Measurements from ENCODE around the gene SCIN. TPM values are rescaled to one million over a fixed set of nuclear protein-coding genes. Genes with fewer than 3 reads are reported as not detected.

SCIN gene
- total and polyA plus RNA-seq, 2 of the 8 experiments (the other 6 are each of a cell fraction or from before 2014, with no cell fraction given), result 0.47 to 1.9 TPM

GRCh38 chr7:12647364-12648219 lies 77.1 kb downstream of the SCIN start:
- ChIA-PET CTCF (ENCODE audit: partially characterized antibody) (interaction anchor here (0.6 to 4.1 kb wide), 7 partner anchors 8 to 611 kb away, joined by 3 to 19 read pairs (median 3); no protein-coding TSS in a partner anchor), POLR2A (ENCODE audit: partially characterized antibody) (no interaction called here)
- WGBS, 2 experiments (ENCODE audit: extremely low coverage in 1 of 2, insufficient coverage in 1 of 2, insufficient read length in 1 of 2, insufficient replicate concordance in 2 of 2, low coverage in 1 of 2, low lambda C conversion rate in 2 of 2, missing lambda C conversion rate in 1 of 2), result 81% methylated on average over 6 of the region's 6 CpGs; no CpG with 5 or more reads in 1 of the 2 experiments
- Histone ChIP-seq H3K56ac (replicated peaks; ENCODE audit: insufficient read length, low read depth, low read length) (no peak overlapping the region), H3K27me3 (replicated peaks in 1 of 4; ENCODE audit: control insufficient read depth in 3 of 4, extremely low read depth in 1 of 4, insufficient read depth in 3 of 4, low read length in 3 of 4) (no peaks in the 10 kb centered on the region), H3K9me3 (ENCODE audit: insufficient read depth in 2 of 2, low read depth in 1 of 2, low read length in 1 of 2) (no peaks in the 10 kb centered on the region), H4K5ac (ENCODE audit: insufficient read length, low read depth, low read length) (no peak overlapping the region), H3K18ac (ENCODE audit: extremely low read depth, low read length) (no peak overlapping the region), H3K23me2 (ENCODE audit: low read depth, low read length) (no peaks in the 10 kb centered on the region), H3K14ac (ENCODE audit: insufficient read length) (no peak overlapping the region), H3K23ac (ENCODE audit: insufficient read length) (no peak overlapping the region), H3K4me2 (ENCODE audit: insufficient read depth in 1 of 2, low read depth in 2 of 2, low read length in 2 of 2) (no peak overlapping the region), H3K79me1 (ENCODE audit: low read depth, low read length) (no peaks in the 10 kb centered on the region), H2BK20ac (ENCODE audit: low read length) (no peak overlapping the region), H3K9ac (replicated peaks in 1 of 4; ENCODE audit: extremely low read depth in 1 of 4, low read depth in 3 of 4, low read length in 3 of 4) (no peak overlapping the region; a peak in 1 of 7 replicates), H3K36me3 (ENCODE audit: control insufficient read depth in 2 of 4, insufficient read depth in 4 of 4, low read length in 3 of 4) (no peaks in the 10 kb centered on the region), H2BK15ac (ENCODE audit: low read length) (0 out of 2 replicates have a peak overlapping the region, but pooled peaks have one; percentile 32), H4K8ac (ENCODE audit: extremely low read depth, insufficient read depth, low read length) (no peak overlapping the region), H3K79me2 (ENCODE audit: control insufficient read depth in 1 of 2, insufficient read depth in 2 of 2, low read length in 2 of 2) (no peaks in the 10 kb centered on the region), H4K20me1 (replicated peaks in 1 of 2; ENCODE audit: control insufficient read depth in 1 of 2, insufficient read depth in 2 of 2, low read length in 2 of 2) (no peaks in the 10 kb centered on the region), H3K27ac (ENCODE audit: low read depth, low read length) (no peak overlapping the region), H2BK12ac (ENCODE audit: low read depth, low read length) (no peak overlapping the region), H2BK120ac (replicated peaks; ENCODE audit: low read depth, low read length) (no peak overlapping the region), H3K4me3 (ENCODE audit: extremely low read depth in 1 of 4, insufficient read depth in 2 of 4, low read depth in 3 of 4, low read length in 4 of 4) (no peak overlapping the region), H2AFZ (ENCODE audit: low read length) (no peak overlapping the region), H2AK5ac (ENCODE audit: low read depth, low read length) (no peak overlapping the region), H2BK5ac (ENCODE audit: low read depth, low read length) (no peak overlapping the region; the same call in 1 of the 2 replicates), H4K91ac (replicated peaks; ENCODE audit: insufficient read length, low read length) (no peak overlapping the region), H3K4me1 (replicated peaks in 1 of 4; ENCODE audit: control insufficient read depth in 3 of 4, insufficient read depth in 4 of 4, low read length in 3 of 4) (peaks cover 0 to 8% (median 1%) of the 10 kb centered on the region in 4 experiments; a peak in 4 of 7 replicates), H3K4ac (replicated peaks; ENCODE audit: insufficient read length, low read depth, low read length) (no peak overlapping the region)
- FAIRE-seq, result peak; percentile 36
- no peak for DNase-seq (ENCODE audit: low read depth in 1 of 2, low spot score in 2 of 2)
- no peak for TF ChIP-seq KDM4A (IDR thresholded peaks at IDR 0.05; ENCODE audit: low read depth, low read length, severe bottlenecking)
- peak; percentile 64; the same call in 1 of the 2 replicates for TF ChIP-seq KDM1A (IDR thresholded peaks at IDR 0.05; ENCODE audit: borderline replicate concordance, low read length)
- TF ChIP-seq CREB1 (IDR thresholded peaks at IDR 0.05), result no peak
- TF ChIP-seq HDAC6 (IDR thresholded peaks at IDR 0.05; ENCODE audit: low read depth, low read length), result no peak
- 0 out of 2 replicates have a peak, but pooled peaks have one; percentile 22 for TF ChIP-seq BACH1 (IDR thresholded peaks at IDR 0.05; ENCODE audit: low read length)
- no peak for TF ChIP-seq YY1 (IDR thresholded peaks at IDR 0.05; ENCODE audit: low read depth, low read length)
- TF ChIP-seq SP4 (IDR thresholded peaks at IDR 0.05; ENCODE audit: low read length), result no peak
- TF ChIP-seq, protein P1, sequence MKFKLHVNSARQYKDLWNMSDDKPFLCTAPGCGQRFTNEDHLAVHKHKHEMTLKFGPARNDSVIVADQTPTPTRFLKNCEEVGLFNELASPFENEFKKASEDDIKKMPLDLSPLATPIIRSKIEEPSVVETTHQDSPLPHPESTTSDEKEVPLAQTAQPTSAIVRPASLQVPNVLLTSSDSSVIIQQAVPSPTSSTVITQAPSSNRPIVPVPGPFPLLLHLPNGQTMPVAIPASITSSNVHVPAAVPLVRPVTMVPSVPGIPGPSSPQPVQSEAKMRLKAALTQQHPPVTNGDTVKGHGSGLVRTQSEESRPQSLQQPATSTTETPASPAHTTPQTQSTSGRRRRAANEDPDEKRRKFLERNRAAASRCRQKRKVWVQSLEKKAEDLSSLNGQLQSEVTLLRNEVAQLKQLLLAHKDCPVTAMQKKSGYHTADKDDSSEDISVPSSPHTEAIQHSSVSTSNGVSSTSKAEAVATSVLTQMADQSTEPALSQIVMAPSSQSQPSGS (IDR thresholded peaks at IDR 0.05; ENCODE audit: low read length), result no peak
- TF ChIP-seq CHD2 (IDR thresholded peaks at IDR 0.05; ENCODE audit: low read length), result no peak
- TF ChIP-seq HDAC2 (IDR thresholded peaks at IDR 0.05; ENCODE audit: borderline replicate concordance in 1 of 2, low read depth in 2 of 2, low read length in 2 of 2), result peak in 1 of 2 experiments; percentile 45; a peak in 1 of 4 replicates
